H9 (cell line): ENCODE measurements around the gene APLF. TPM values are rescaled to one million over a fixed set of nuclear protein-coding genes. Genes with fewer than 3 reads are reported as not detected.

Experiments used
- DNase-seq: peaks from one replicate; pipeline ENCODE4 v3.0.0-alpha.2; 2017
- H2AFZ ChIP-seq: one replicate; pipeline ENCODE4 v1.6.1; 2013; ENCODE audit warnings: mild to moderate bottlenecking, low read length, control low read depth, moderate library complexity
- H2AK5ac ChIP-seq: 2 replicates; pipeline ENCODE4 v1.6.1; 2013; ENCODE audit warnings: low read length, control low read depth, mixed read lengths; ENCODE audit not compliant: insufficient read length
- H2BK120ac ChIP-seq: one replicate; pipeline ENCODE4 v1.6.1; 2013; ENCODE audit warnings: low read depth, mild to moderate bottlenecking, low read length, control low read depth, inconsistent platforms; ENCODE audit not compliant: poor library complexity, severe bottlenecking
- H2BK12ac ChIP-seq: 2 replicates; pipeline ENCODE4 v1.6.1; 2013; ENCODE audit warnings: low read length, control low read depth, mixed read lengths, low read depth; ENCODE audit not compliant: insufficient read length
- H2BK15ac ChIP-seq: 2 replicates; pipeline ENCODE4 v1.6.1; 2013; ENCODE audit warnings: low read depth, low read length, control low read depth
- H2BK20ac ChIP-seq: one replicate; pipeline ENCODE4 v1.6.1; 2013; ENCODE audit warnings: low read depth, mild to moderate bottlenecking, low read length, control low read depth, inconsistent platforms; ENCODE audit not compliant: poor library complexity, severe bottlenecking
- H2BK5ac ChIP-seq: 2 replicates; pipeline ENCODE4 v1.6.1; 2013; ENCODE audit warnings: low read length, control low read depth, mixed read lengths; ENCODE audit not compliant: insufficient read length
- H3K14ac ChIP-seq: 2 replicates; pipeline ENCODE4 v1.6.1; 2013; ENCODE audit warnings: low read length, control low read depth; ENCODE audit not compliant: insufficient read depth
- H3K18ac ChIP-seq: 2 replicates; pipeline ENCODE4 v1.6.1; 2013; ENCODE audit warnings: low read depth, mild to moderate bottlenecking, mixed read lengths, low read length, control low read depth; ENCODE audit not compliant: insufficient read length
- H3K23ac ChIP-seq: 2 replicates; pipeline ENCODE4 v1.6.1; 2013; ENCODE audit warnings: low read length, control low read depth, mixed read lengths, low read depth; ENCODE audit not compliant: insufficient read length
- H3K23me2 ChIP-seq: 2 replicates; pipeline ENCODE4 v1.6.1; 2013; ENCODE audit warnings: low read depth, mild to moderate bottlenecking, mixed read lengths, low read length, control low read depth; ENCODE audit not compliant: insufficient read length, poor library complexity, severe bottlenecking
- H3K27ac ChIP-seq: 2 replicates; pipeline ENCODE4 v1.5.1; 2013; ENCODE audit warnings: low read length, control low read depth, mixed read lengths, low read depth; ENCODE audit not compliant: insufficient read length
- H3K27me3 ChIP-seq: 2 replicates; pipeline ENCODE4 v1.6.1; 2013; ENCODE audit warnings: low read length, control low read depth, inconsistent platforms; ENCODE audit not compliant: insufficient read depth
- H3K4ac ChIP-seq: 2 replicates; pipeline ENCODE4 v1.6.1; 2013; ENCODE audit warnings: low read depth, mild to moderate bottlenecking, control low read depth, inconsistent platforms, low read length, moderate library complexity
- H3K4me1 ChIP-seq: 2 replicates; pipeline ENCODE4 v1.6.1; 2013; ENCODE audit warnings: low read length, control low read depth, inconsistent platforms; ENCODE audit not compliant: insufficient read depth
- H3K4me2 ChIP-seq: 2 replicates; pipeline ENCODE4 v1.6.1; 2013; ENCODE audit warnings: low read length, control low read depth, mixed read lengths; ENCODE audit not compliant: insufficient read length, insufficient read depth
- H3K56ac ChIP-seq: 2 replicates; pipeline ENCODE4 v1.6.1; 2013; ENCODE audit warnings: low read depth, mild to moderate bottlenecking, mixed read lengths, low read length, control low read depth; ENCODE audit not compliant: insufficient read length
- H3K79me1 ChIP-seq: 2 replicates; pipeline ENCODE4 v1.6.1; 2013; ENCODE audit warnings: low read depth, mild to moderate bottlenecking, moderate library complexity, low read length, control low read depth, inconsistent platforms; ENCODE audit not compliant: insufficient read depth, poor library complexity, severe bottlenecking
- H3K79me2 ChIP-seq: 2 replicates; pipeline ENCODE4 v1.6.1; 2013; ENCODE audit warnings: low read length, control low read depth, inconsistent platforms; ENCODE audit not compliant: insufficient read depth
- H3K9ac ChIP-seq: 2 replicates; pipeline ENCODE4 v1.6.1; 2013; ENCODE audit warnings: low read length, control low read depth, mixed read lengths; ENCODE audit not compliant: insufficient read length; ENCODE audit errors: extremely low read depth
- H3K9me3 ChIP-seq: one replicate; pipeline ENCODE4 v1.6.1; 2013; ENCODE audit warnings: low read depth, low read length, inconsistent platforms; ENCODE audit not compliant: control insufficient read depth
- H3T11ph ChIP-seq: one replicate; pipeline ENCODE4 v1.6.1; 2013; ENCODE audit warnings: mild to moderate bottlenecking, low read length, control low read depth, inconsistent platforms
- H4K20me1 ChIP-seq: one replicate; pipeline ENCODE4 v1.6.1; 2013; ENCODE audit not compliant: control insufficient read depth, insufficient read length, insufficient read depth
- H4K5ac ChIP-seq: 2 replicates; pipeline ENCODE4 v1.6.1; 2013; ENCODE audit warnings: low read depth, mild to moderate bottlenecking, mixed read lengths, low read length, control low read depth; ENCODE audit not compliant: insufficient read length
- H4K8ac ChIP-seq: replicated peaks from 2 replicates; pipeline ENCODE4 v1.6.1; 2013; ENCODE audit warnings: low read length, control low read depth, mixed read lengths, low read depth; ENCODE audit not compliant: insufficient read length
- H4K91ac ChIP-seq: 2 replicates; pipeline ENCODE4 v1.6.1; 2013; ENCODE audit warnings: low read depth, mild to moderate bottlenecking, moderate library complexity, mixed read lengths, low read length, control low read depth; ENCODE audit not compliant: insufficient read length
- H3K27ac Mint-ChIP-seq, 3 experiments: 2 replicates in 2 of 3; 3 replicates in 1 of 3; pipeline ENCODE4 v1.8.0; 2020 to 2021; ENCODE audit warnings: mixed read lengths in 3 of 3, mild to moderate bottlenecking in 1 of 3, moderate library complexity in 1 of 3
- H3K27me3 Mint-ChIP-seq: 2 replicates; pipeline ENCODE4 v1.8.0; 2021; ENCODE audit warnings: low read depth, mild to moderate bottlenecking, moderate library complexity, mixed read lengths
- H3K36me3 Mint-ChIP-seq, 3 experiments: 2 replicates in 2 of 3; 3 replicates in 1 of 3; pipeline ENCODE4 v1.8.0; 2020 to 2021; ENCODE audit warnings: low read depth in 3 of 3, mixed read lengths in 3 of 3; ENCODE audit not compliant: insufficient read depth in 1 of 3
- H3K4me1 Mint-ChIP-seq, 2 experiments: 2 replicates each; pipeline ENCODE4 v1.8.0; 2020; ENCODE audit warnings: mixed read lengths in 2 of 2
- H3K4me3 Mint-ChIP-seq, 2 experiments: 2 replicates in 1 of 2; 3 replicates in 1 of 2; pipeline ENCODE4 v1.8.0; 2020 to 2021; ENCODE audit warnings: mild to moderate bottlenecking in 2 of 2, mixed read lengths in 2 of 2, moderate library complexity in 1 of 2
- H3K9me3 Mint-ChIP-seq, 2 experiments: 2 replicates in 1 of 2; 3 replicates in 1 of 2; pipeline ENCODE4 v1.8.0; 2020; ENCODE audit warnings: mild to moderate bottlenecking in 2 of 2, mixed read lengths in 2 of 2, moderate library complexity in 1 of 2
- WGBS: extraction: QIAGEN DNeasy Blood & Tissue Kit; methylation state at CpG from one replicate; pipeline ENCODE4 v1.1.7; 2013; ENCODE audit warnings: missing lambda C conversion rate, low lambda C conversion rate, mixed read lengths; ENCODE audit not compliant: insufficient read length; ENCODE audit errors: extremely low coverage; 5-methylcytosine and 5-hydroxymethylcytosine counted together
- total RNA-seq: library from RNA; stranded (reverse); gene quantifications from 2 replicates; pipeline ENCODE4 v1.2.1, GENCODE V29; 2021
- TF ChIP-seq, protein P1 (sequence below): fragments of 200-600 bp; sonication (generic); conservative IDR thresholded peaks from 3 replicates; pipeline ENCODE4 v1.8.0; 2021; ENCODE audit warnings: antibody characterized with exemption, mild to moderate bottlenecking

APLF gene
- total RNA-seq, 1 experiment from 2014 or later = 3.7 TPM

DNA sequence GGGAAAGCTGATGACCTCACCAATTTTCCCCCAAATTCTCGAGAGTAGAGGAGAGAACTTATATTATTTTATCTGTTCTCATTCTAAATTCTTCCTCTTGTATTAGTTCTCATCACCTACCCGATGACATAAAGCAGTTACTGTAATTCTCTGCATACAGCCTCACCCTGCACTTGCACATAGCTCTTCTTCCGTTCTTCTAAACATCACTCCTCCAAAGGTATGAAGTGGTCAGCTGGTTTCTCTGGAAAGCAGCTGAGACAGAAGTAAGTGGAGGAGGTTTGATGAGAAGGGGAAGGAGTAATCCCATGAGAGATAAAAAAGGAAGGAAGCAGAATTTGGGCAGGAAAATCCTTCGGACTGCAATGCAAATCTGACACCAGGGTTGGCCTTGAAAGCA is 39.3 kb upstream of the APLF start:
- Histone ChIP-seq H3K79me2 (no peaks in the 10 kb centered on the region), H3K4me2 (no peak overlapping the region), H2BK12ac (no peak overlapping the region), H2BK20ac (no peak overlapping the region), H3K4ac (no peak overlapping the region), H3K27ac (no peak overlapping the region), H2AFZ (no peak overlapping the region), H2BK5ac (no peak overlapping the region), H3K56ac (no peak overlapping the region), H3T11ph (no peak overlapping the region), H2BK120ac (no peak overlapping the region), H3K79me1 (no peaks in the 10 kb centered on the region), H3K9ac (no peak overlapping the region), H3K23ac (no peak overlapping the region), H4K8ac (no peak overlapping the region), H3K23me2 (no peaks in the 10 kb centered on the region), H2AK5ac (no peak overlapping the region), H4K91ac (no peak overlapping the region), H4K5ac (no peak overlapping the region), H3K9me3 (no peaks in the 10 kb centered on the region), H3K18ac (no peak overlapping the region), H4K20me1 (no peaks in the 10 kb centered on the region), H3K27me3 (no peaks in the 10 kb centered on the region), H3K14ac (no peak overlapping the region), H2BK15ac (no peak overlapping the region), H3K4me1 (no peaks in the 10 kb centered on the region)
- peaks cover 0 to 3% of the 10 kb centered on the region in 2 experiments; a peak in 1 of 4 replicates for H3K4me1 Mint-ChIP-seq
- H3K27me3 Mint-ChIP-seq = no peaks in the 10 kb centered on the region
- no peaks in the 10 kb centered on the region; a peak in 2 of 5 replicates for H3K9me3 Mint-ChIP-seq
- DNase-seq = no peak
- no peak overlapping the region for H3K27ac Mint-ChIP-seq
- H3K36me3 Mint-ChIP-seq = no peaks in the 10 kb centered on the region
- TF ChIP-seq, protein P1, sequence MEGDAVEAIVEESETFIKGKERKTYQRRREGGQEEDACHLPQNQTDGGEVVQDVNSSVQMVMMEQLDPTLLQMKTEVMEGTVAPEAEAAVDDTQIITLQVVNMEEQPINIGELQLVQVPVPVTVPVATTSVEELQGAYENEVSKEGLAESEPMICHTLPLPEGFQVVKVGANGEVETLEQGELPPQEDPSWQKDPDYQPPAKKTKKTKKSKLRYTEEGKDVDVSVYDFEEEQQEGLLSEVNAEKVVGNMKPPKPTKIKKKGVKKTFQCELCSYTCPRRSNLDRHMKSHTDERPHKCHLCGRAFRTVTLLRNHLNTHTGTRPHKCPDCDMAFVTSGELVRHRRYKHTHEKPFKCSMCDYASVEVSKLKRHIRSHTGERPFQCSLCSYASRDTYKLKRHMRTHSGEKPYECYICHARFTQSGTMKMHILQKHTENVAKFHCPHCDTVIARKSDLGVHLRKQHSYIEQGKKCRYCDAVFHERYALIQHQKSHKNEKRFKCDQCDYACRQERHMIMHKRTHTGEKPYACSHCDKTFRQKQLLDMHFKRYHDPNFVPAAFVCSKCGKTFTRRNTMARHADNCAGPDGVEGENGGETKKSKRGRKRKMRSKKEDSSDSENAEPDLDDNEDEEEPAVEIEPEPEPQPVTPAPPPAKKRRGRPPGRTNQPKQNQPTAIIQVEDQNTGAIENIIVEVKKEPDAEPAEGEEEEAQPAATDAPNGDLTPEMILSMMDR = no peak
- H3K4me3 Mint-ChIP-seq = no peak overlapping the region
- no CpG with 5 or more reads among the region's 4 CpGs for WGBS
